SK-N-SH treated with all-trans-retinoic acid at 6 μM for 48 hours (cell line): ENCODE data around the gene EMC8.

Experiments
- ATAC-seq: fragments of 200-7000 bp; cut with Tn5 transposase; 3 replicates; pipeline ENCODE4 v1.9.1; 2020; ENCODE audit warnings: mild to moderate bottlenecking, moderate library complexity
- ARNTL ChIP-seq: fragments of 450-650 bp; formaldehyde crosslinking; IDR thresholded peaks from 2 replicates; pipeline ENCODE4 v1.5.0; 2020; ENCODE audit warnings: low read depth, mild to moderate bottlenecking, moderate library complexity, borderline replicate concordance
- BACH2 ChIP-seq: fragments of 250-450 bp; sonication (Bioruptor Pico); IDR thresholded peaks from 2 replicates; pipeline ENCODE4 v1.9.0; 2021; ENCODE audit warnings: mild to moderate bottlenecking, borderline replicate concordance
- CSDC2 ChIP-seq: fragments of 250-450 bp; sonication (Bioruptor Pico); IDR thresholded peaks from 2 replicates; pipeline ENCODE4 v1.5.0; 2020; ENCODE audit warnings: mild to moderate bottlenecking, moderate library complexity
- ESRRG ChIP-seq: fragments of 250-450 bp; sonication (Bioruptor Pico); IDR thresholded peaks from 2 replicates; pipeline ENCODE4 v1.6.1; 2021; ENCODE audit warnings: mild to moderate bottlenecking
- GLIS3 ChIP-seq: fragments of 250-450 bp; sonication (Bioruptor Pico); IDR thresholded peaks from 2 replicates; pipeline ENCODE4 v1.5.0; 2020; ENCODE audit warnings: mild to moderate bottlenecking, moderate library complexity
- OSR1 ChIP-seq: fragments of 250-450 bp; sonication (Bioruptor Pico); IDR thresholded peaks from 2 replicates; pipeline ENCODE4 v1.8.0; 2022; ENCODE audit warnings: moderate library complexity, mild to moderate bottlenecking, inconsistent platforms
- RARB ChIP-seq: fragments of 250-450 bp; sonication (Bioruptor Pico); IDR thresholded peaks from 2 replicates; pipeline ENCODE4 v1.8.0; 2021; ENCODE audit warnings: mild to moderate bottlenecking, moderate library complexity
- SNAI2 ChIP-seq: fragments of 250-450 bp; sonication (Bioruptor Pico); IDR thresholded peaks from 2 replicates; pipeline ENCODE4 v1.5.0; 2020; ENCODE audit warnings: mild to moderate bottlenecking, moderate library complexity
- TCF4 ChIP-seq: fragments of 250-450 bp; sonication (Bioruptor Pico); IDR thresholded peaks from 2 replicates; pipeline ENCODE4 v1.8.0; 2021; ENCODE audit warnings: mild to moderate bottlenecking, moderate library complexity, borderline replicate concordance
- TOX ChIP-seq: fragments of 250-450 bp; sonication (Bioruptor Pico); IDR thresholded peaks from 2 replicates; pipeline ENCODE4 v1.8.0; 2021; ENCODE audit warnings: mild to moderate bottlenecking, moderate library complexity, borderline replicate concordance
- ZC3H10 ChIP-seq: fragments of 250-450 bp; sonication (Bioruptor Pico); IDR thresholded peaks from 2 replicates; pipeline ENCODE4 v1.5.1; 2021; ENCODE audit warnings: mild to moderate bottlenecking, moderate library complexity
- ZFP3 ChIP-seq: fragments of 250-450 bp; sonication (Bioruptor Pico); IDR thresholded peaks from 2 replicates; pipeline ENCODE4 v1.5.0; 2020; ENCODE audit warnings: mild to moderate bottlenecking, moderate library complexity
- ZFP30 ChIP-seq: fragments of 450-650 bp; formaldehyde crosslinking; IDR thresholded peaks from 2 replicates; pipeline ENCODE4 v1.5.0; 2022; ENCODE audit warnings: mild to moderate bottlenecking, moderate library complexity
- ZNF565 ChIP-seq: fragments of 450-650 bp; formaldehyde crosslinking; conservative IDR thresholded peaks from 2 replicates; pipeline ENCODE4 v1.5.0; 2020; ENCODE audit warnings: low read depth, mild to moderate bottlenecking, moderate library complexity
- ZNF70 ChIP-seq: fragments of 450-650 bp; formaldehyde crosslinking; IDR thresholded peaks from 2 replicates; pipeline ENCODE4 v1.5.0; 2020; ENCODE audit warnings: mild to moderate bottlenecking, moderate library complexity
- ZNF8 ChIP-seq: fragments of 450-650 bp; formaldehyde crosslinking; IDR thresholded peaks from 2 replicates; pipeline ENCODE4 v1.5.0; 2020; ENCODE audit warnings: mild to moderate bottlenecking, moderate library complexity
- TF ChIP-seq, protein P1 (sequence below): fragments of 250-450 bp; sonication (Bioruptor Pico); IDR thresholded peaks from 2 replicates; pipeline ENCODE4 v1.5.1; 2021; ENCODE audit warnings: mild to moderate bottlenecking, moderate library complexity
- TF ChIP-seq, protein P2 (sequence below): fragments of 250-450 bp; sonication (Bioruptor Pico); IDR thresholded peaks from 2 replicates; pipeline ENCODE4 v1.5.0; 2020; ENCODE audit warnings: mild to moderate bottlenecking, moderate library complexity
- TF ChIP-seq, protein P3 (sequence below): fragments of 250-450 bp; sonication (Bioruptor Pico); IDR thresholded peaks from 2 replicates; pipeline ENCODE4 v1.5.1; 2020; ENCODE audit warnings: low read depth, mild to moderate bottlenecking, moderate library complexity
- TF ChIP-seq, protein P4 (sequence below): fragments of 250-450 bp; sonication (Bioruptor Pico); IDR thresholded peaks from 2 replicates; pipeline ENCODE4 v1.8.0; 2021; ENCODE audit warnings: low read depth, mild to moderate bottlenecking, moderate library complexity, borderline replicate concordance
- TF ChIP-seq, protein P5 (sequence below): fragments of 250-450 bp; sonication (Bioruptor Pico); IDR thresholded peaks from 2 replicates; pipeline ENCODE4 v1.8.0; 2020; ENCODE audit warnings: mild to moderate bottlenecking, moderate library complexity, borderline replicate concordance

Gene EMC8

DNA sequence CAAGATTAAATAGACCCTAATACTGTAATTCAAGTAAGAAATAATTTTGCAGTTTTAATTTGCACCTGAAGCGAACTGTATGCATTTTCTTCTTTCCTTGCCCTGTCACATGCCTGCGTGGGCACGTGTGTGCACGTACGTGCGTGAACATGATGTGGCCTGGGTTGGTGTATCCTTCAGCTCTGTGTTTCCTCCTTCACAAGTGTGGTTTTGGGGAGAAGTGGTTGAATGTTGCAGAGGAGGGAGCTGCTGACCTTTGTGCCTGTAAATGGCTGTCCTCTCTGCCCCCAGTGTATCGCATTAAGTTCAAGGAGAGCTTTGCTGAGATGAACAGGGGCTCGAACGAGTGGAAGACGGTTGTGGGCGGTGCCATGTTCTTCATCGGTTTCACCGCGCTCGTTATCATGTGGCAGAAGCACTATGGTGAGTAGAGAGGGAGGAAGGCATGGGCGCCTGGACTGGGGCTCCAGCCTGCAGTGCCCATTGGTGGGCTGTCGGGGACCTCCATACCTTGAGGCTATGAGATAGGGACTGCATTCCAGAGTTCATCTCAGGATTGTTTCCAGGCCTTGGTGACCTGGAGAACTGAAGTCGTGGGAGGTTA is 6.2 kb upstream of the EMC8 start:
- ATAC-seq, result no peak
- TF ChIP-seq RARB, result no peak
- TF ChIP-seq ZC3H10 (CRISPR knock-in tag), result no peak
- TF ChIP-seq TCF4, result no peak
- TF ChIP-seq ESRRG (CRISPR knock-in tag), result no peak
- TF ChIP-seq CSDC2 (CRISPR knock-in tag), result no peak
- TF ChIP-seq ZFP3 (CRISPR knock-in tag), result no peak
- no peak for TF ChIP-seq SNAI2 (CRISPR knock-in tag)
- TF ChIP-seq ZNF70 (CRISPR knock-in tag), result no peak
- no peak for TF ChIP-seq ZNF8 (CRISPR knock-in tag)
- TF ChIP-seq, protein P1, sequence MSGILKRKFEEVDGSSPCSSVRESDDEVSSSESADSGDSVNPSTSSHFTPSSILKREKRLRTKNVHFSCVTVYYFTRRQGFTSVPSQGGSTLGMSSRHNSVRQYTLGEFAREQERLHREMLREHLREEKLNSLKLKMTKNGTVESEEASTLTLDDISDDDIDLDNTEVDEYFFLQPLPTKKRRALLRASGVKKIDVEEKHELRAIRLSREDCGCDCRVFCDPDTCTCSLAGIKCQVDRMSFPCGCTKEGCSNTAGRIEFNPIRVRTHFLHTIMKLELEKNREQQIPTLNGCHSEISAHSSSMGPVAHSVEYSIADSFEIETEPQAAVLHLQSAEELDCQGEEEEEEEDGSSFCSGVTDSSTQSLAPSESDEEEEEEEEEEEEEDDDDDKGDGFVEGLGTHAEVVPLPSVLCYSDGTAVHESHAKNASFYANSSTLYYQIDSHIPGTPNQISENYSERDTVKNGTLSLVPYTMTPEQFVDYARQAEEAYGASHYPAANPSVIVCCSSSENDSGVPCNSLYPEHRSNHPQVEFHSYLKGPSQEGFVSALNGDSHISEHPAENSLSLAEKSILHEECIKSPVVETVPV, result no peak
- TF ChIP-seq, protein P2, sequence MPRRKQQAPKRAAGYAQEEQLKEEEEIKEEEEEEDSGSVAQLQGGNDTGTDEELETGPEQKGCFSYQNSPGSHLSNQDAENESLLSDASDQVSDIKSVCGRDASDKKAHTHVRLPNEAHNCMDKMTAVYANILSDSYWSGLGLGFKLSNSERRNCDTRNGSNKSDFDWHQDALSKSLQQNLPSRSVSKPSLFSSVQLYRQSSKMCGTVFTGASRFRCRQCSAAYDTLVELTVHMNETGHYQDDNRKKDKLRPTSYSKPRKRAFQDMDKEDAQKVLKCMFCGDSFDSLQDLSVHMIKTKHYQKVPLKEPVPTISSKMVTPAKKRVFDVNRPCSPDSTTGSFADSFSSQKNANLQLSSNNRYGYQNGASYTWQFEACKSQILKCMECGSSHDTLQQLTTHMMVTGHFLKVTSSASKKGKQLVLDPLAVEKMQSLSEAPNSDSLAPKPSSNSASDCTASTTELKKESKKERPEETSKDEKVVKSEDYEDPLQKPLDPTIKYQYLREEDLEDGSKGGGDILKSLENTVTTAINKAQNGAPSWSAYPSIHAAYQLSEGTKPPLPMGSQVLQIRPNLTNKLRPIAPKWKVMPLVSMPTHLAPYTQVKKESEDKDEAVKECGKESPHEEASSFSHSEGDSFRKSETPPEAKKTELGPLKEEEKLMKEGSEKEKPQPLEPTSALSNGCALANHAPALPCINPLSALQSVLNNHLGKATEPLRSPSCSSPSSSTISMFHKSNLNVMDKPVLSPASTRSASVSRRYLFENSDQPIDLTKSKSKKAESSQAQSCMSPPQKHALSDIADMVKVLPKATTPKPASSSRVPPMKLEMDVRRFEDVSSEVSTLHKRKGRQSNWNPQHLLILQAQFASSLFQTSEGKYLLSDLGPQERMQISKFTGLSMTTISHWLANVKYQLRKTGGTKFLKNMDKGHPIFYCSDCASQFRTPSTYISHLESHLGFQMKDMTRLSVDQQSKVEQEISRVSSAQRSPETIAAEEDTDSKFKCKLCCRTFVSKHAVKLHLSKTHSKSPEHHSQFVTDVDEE (CRISPR knock-in tag), result no peak
- no peak for TF ChIP-seq ZFP30 (CRISPR knock-in tag)
- TF ChIP-seq ZNF565, result no peak
- TF ChIP-seq, protein P3, sequence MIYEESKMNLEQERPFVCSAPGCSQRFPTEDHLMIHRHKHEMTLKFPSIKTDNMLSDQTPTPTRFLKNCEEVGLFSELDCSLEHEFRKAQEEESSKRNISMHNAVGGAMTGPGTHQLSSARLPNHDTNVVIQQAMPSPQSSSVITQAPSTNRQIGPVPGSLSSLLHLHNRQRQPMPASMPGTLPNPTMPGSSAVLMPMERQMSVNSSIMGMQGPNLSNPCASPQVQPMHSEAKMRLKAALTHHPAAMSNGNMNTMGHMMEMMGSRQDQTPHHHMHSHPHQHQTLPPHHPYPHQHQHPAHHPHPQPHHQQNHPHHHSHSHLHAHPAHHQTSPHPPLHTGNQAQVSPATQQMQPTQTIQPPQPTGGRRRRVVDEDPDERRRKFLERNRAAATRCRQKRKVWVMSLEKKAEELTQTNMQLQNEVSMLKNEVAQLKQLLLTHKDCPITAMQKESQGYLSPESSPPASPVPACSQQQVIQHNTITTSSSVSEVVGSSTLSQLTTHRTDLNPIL, result no peak
- no peak for TF ChIP-seq OSR1 (CRISPR knock-in tag)
- TF ChIP-seq, protein P4, sequence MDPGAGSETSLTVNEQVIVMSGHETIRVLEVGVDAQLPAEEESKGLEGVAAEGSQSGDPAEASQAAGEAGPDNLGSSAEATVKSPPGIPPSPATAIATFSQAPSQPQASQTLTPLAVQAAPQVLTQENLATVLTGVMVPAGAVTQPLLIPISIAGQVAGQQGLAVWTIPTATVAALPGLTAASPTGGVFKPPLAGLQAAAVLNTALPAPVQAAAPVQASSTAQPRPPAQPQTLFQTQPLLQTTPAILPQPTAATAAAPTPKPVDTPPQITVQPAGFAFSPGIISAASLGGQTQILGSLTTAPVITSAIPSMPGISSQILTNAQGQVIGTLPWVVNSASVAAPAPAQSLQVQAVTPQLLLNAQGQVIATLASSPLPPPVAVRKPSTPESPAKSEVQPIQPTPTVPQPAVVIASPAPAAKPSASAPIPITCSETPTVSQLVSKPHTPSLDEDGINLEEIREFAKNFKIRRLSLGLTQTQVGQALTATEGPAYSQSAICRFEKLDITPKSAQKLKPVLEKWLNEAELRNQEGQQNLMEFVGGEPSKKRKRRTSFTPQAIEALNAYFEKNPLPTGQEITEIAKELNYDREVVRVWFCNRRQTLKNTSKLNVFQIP, result no peak
- no peak for TF ChIP-seq GLIS3 (CRISPR knock-in tag)
- no peak for TF ChIP-seq TOX
- TF ChIP-seq BACH2 (CRISPR knock-in tag), result no peak
- TF ChIP-seq, protein P5, sequence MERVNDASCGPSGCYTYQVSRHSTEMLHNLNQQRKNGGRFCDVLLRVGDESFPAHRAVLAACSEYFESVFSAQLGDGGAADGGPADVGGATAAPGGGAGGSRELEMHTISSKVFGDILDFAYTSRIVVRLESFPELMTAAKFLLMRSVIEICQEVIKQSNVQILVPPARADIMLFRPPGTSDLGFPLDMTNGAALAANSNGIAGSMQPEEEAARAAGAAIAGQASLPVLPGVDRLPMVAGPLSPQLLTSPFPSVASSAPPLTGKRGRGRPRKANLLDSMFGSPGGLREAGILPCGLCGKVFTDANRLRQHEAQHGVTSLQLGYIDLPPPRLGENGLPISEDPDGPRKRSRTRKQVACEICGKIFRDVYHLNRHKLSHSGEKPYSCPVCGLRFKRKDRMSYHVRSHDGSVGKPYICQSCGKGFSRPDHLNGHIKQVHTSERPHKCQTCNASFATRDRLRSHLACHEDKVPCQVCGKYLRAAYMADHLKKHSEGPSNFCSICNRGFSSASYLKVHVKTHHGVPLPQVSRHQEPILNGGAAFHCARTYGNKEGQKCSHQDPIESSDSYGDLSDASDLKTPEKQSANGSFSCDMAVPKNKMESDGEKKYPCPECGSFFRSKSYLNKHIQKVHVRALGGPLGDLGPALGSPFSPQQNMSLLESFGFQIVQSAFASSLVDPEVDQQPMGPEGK (CRISPR knock-in tag), result no peak

DNA sequence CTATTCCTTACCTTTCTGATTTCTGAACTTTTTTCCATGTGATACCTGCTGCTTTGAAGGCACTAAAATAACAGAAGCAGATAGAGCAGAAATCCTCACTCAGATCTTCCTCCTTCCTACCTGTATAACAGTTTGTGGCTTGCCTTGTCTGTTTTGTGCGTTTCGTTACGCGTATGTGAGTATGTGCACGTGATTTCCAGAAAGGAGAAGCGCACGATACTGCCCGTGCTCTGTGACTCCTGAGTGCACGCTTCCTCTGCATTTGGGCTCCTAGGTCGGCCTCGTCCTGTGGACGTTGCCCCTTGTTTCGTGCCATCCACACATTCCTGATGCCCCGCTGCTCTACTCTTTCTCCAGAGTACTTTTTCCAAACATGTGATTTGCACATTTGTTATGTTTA is 4.2 kb upstream of the EMC8 start:
- no peak for ATAC-seq
- TF ChIP-seq, protein P2 (CRISPR knock-in tag), result no peak
- no peak for TF ChIP-seq ZC3H10 (CRISPR knock-in tag)
- TF ChIP-seq BACH2 (CRISPR knock-in tag), result no peak
- TF ChIP-seq, protein P5 (CRISPR knock-in tag), result no peak
- no peak for TF ChIP-seq CSDC2 (CRISPR knock-in tag)
- no peak for TF ChIP-seq ARNTL (CRISPR knock-in tag)
- no peak for TF ChIP-seq SNAI2 (CRISPR knock-in tag)
